Gastroesophageal sphincter (tissue), 3 donors: ENCODE data around the gene TAF9B.

ENCODE experiments used
- CTCF ChIP-seq, 4 experiments: fragments of 200-600 bp in 2 of 4; fragments of 450-650 bp in 2 of 4; sonication (generic) in 1 of 4; IDR thresholded peaks; one replicate each; pipeline ENCODE4 v1.5.1; 2017 to 2019; ENCODE audit warnings: antibody characterized with exemption in 4 of 4, mild to moderate bottlenecking in 2 of 4, moderate library complexity in 2 of 4
- EP300 ChIP-seq: sonication (generic); formaldehyde crosslinking; IDR thresholded peaks from one replicate; pipeline ENCODE4 v1.6.1; 2017; ENCODE audit warnings: antibody characterized with exemption, mild to moderate bottlenecking
- POLR2A ChIP-seq, 2 donors: fragments of 450-650 bp; IDR thresholded peaks; one replicate each; pipeline ENCODE4 v1.6.1; 2017; ENCODE audit warnings: antibody characterized with exemption in 2 of 2, mild to moderate bottlenecking in 2 of 2, moderate library complexity in 1 of 2
- POLR2AphosphoS5 ChIP-seq: sonication (generic); formaldehyde crosslinking; IDR thresholded peaks from one replicate; pipeline ENCODE4 v1.6.1; 2017; ENCODE audit warnings: antibody characterized with exemption

- TF ChIP-seq CTCF (IDR thresholded peaks at IDR 0.05) (no peak), POLR2A (IDR thresholded peaks at IDR 0.05) (no peak), POLR2AphosphoS5 (no peak), EP300 (no peak)
These were observed 28.1 kb downstream of the TAF9B start for GRCh38 chrX:78111140-78111931.
